ENCODE measurements around the gene UIMC1. TPM values are rescaled to one million over a fixed set of nuclear protein-coding genes. Genes with fewer than 3 reads are reported as not detected.

Gene UIMC1
- total RNA-seq, 1 donor from 2014 or later: 34.2 TPM

GRCh38 chr5:176888865-176889165 is 117.8 kb downstream of the UIMC1 start:
- Mint-ChIP-seq H3K4me1 (ENCODE audit: low read depth) (peaks cover 6% of the 10 kb centered on the region), H3K9me3 (ENCODE audit: low read depth) (no peaks in the 10 kb centered on the region), H3K27ac (ENCODE audit: unreplicated experiment) (no peak overlapping the region), H3K4me3 (ENCODE audit: unreplicated experiment) (no peak overlapping the region), H3K27me3 (ENCODE audit: low read depth) (peaks cover 24% of the 10 kb centered on the region), H3K36me3 (ENCODE audit: low read depth) (no peaks in the 10 kb centered on the region)
- no peak for DNase-seq (ENCODE audit: low spot score)
- TF ChIP-seq, protein P1, sequence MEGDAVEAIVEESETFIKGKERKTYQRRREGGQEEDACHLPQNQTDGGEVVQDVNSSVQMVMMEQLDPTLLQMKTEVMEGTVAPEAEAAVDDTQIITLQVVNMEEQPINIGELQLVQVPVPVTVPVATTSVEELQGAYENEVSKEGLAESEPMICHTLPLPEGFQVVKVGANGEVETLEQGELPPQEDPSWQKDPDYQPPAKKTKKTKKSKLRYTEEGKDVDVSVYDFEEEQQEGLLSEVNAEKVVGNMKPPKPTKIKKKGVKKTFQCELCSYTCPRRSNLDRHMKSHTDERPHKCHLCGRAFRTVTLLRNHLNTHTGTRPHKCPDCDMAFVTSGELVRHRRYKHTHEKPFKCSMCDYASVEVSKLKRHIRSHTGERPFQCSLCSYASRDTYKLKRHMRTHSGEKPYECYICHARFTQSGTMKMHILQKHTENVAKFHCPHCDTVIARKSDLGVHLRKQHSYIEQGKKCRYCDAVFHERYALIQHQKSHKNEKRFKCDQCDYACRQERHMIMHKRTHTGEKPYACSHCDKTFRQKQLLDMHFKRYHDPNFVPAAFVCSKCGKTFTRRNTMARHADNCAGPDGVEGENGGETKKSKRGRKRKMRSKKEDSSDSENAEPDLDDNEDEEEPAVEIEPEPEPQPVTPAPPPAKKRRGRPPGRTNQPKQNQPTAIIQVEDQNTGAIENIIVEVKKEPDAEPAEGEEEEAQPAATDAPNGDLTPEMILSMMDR (IDR thresholded peaks at IDR 0.05): no peak

DNA sequence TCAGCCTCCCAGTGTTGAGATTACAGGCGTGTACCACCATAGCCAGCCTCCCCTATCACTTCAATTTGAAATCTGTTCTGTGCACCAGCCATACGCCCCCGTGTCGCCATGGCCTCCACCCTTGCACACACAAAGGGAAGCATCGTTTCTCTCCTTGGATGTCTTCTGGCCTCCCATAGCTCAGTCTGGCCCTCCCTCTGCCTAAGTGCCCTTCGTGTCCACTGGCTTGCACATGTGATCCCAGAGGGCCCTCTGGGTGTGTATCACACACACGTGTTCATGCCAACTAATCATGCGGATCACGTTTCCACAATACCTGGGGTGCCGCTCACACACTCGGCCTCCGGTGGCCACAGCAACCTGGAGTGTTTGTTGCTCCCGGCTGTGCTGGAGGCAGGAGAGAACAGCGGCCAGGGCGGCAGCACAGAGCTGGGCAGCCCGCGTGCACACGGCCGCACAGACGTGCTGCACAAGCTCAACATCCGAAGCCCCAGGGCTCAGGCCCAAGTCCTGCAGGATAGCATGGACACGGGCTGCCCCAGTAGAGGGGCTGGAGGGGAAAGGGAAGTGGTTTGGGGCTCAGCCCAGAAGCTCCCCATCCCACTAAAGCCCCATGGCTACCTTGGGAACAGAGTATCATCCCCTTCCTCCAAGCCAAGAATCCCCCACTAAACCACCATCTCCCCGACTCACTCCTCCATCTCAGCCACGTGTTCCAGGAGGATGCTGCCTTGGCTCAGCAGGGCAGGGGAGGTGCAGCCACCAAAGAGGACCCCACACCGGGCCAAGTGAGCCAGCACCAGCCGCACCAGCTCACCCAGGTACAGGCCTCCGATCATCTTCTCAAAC is 118.3 kb downstream of the UIMC1 start:
- H3K9me3 Mint-ChIP-seq (ENCODE audit: low read depth): no peaks in the 10 kb centered on the region
- DNase-seq (ENCODE audit: low spot score): no peak
- no peak overlapping the region for H3K4me3 Mint-ChIP-seq (ENCODE audit: unreplicated experiment)
- peaks cover 24% of the 10 kb centered on the region for H3K27me3 Mint-ChIP-seq (ENCODE audit: low read depth)
- no peaks in the 10 kb centered on the region for H3K36me3 Mint-ChIP-seq (ENCODE audit: low read depth)
- TF ChIP-seq, protein P1 (IDR thresholded peaks at IDR 0.05): no peak
- peaks cover 6% of the 10 kb centered on the region for H3K4me1 Mint-ChIP-seq (ENCODE audit: low read depth)
- H3K27ac Mint-ChIP-seq (ENCODE audit: unreplicated experiment): no peak overlapping the region

- Mint-ChIP-seq H3K4me3 (ENCODE audit: unreplicated experiment) (no peak overlapping the region), H3K27me3 (ENCODE audit: low read depth) (peaks cover 30% of the 10 kb centered on the region), H3K9me3 (ENCODE audit: low read depth) (no peaks in the 10 kb centered on the region), H3K4me1 (ENCODE audit: low read depth) (peaks cover 6% of the 10 kb centered on the region), H3K27ac (ENCODE audit: unreplicated experiment) (no peak overlapping the region), H3K36me3 (ENCODE audit: low read depth) (no peaks in the 10 kb centered on the region)
- TF ChIP-seq, protein P1 (IDR thresholded peaks at IDR 0.05): no peak
- DNase-seq (ENCODE audit: low spot score): no peak
Observed at GRCh38 chr5:176887252-176887849, 119.2 kb downstream of the UIMC1 start.

DNA sequence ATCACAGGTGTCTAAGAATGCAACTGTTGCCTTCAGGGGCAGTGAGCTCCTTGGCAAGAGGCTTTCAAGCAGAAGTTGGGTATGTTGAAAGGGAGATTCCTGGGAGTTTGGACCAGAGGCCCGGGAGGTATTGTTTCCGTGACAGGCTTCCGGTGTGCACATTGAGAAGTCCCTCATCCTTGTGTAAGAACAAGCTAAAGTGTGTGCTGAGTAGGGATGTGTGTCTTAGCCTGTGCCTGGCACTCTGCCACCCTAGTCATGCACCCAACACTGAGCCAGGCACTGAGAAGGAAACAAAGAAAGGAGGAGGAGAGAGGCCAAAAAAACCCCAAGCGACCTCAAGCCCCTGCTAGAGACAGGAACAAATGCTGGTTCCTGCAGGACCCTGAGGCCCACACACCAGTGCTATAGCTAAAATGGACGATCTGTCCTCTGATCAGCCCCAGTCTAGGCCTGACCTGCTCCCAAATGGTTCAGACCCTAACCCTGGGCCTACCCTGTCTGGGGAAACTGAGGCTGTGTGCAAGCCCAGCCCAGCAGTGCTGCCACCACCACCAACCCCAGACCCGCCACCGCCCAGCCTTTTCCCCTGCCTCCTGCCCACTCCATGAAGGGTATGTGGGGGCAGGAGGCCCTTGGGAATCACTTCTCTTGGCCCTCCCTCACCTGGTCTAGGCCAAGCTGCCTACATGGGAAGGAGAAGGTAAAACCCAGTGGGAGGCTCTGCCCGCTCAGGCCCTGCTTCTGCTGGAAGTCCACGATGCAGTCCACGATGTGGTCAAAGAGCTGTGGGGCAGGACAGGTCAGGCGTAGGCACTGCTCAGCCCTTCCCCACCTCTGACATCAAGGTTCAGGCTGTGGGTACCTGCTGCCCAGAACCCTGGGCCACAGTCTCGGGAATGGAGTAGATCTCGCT is 120.0 kb downstream of the UIMC1 start:
- Mint-ChIP-seq H3K9me3 (ENCODE audit: low read depth) (no peaks in the 10 kb centered on the region), H3K27ac (ENCODE audit: unreplicated experiment) (no peak overlapping the region), H3K4me3 (ENCODE audit: unreplicated experiment) (no peak overlapping the region), H3K27me3 (ENCODE audit: low read depth) (peaks cover 25% of the 10 kb centered on the region), H3K4me1 (ENCODE audit: low read depth) (peaks cover 6% of the 10 kb centered on the region), H3K36me3 (ENCODE audit: low read depth) (no peaks in the 10 kb centered on the region)
- no peak for DNase-seq (ENCODE audit: low spot score)
- TF ChIP-seq, protein P1 (IDR thresholded peaks at IDR 0.05): no peak

DNA sequence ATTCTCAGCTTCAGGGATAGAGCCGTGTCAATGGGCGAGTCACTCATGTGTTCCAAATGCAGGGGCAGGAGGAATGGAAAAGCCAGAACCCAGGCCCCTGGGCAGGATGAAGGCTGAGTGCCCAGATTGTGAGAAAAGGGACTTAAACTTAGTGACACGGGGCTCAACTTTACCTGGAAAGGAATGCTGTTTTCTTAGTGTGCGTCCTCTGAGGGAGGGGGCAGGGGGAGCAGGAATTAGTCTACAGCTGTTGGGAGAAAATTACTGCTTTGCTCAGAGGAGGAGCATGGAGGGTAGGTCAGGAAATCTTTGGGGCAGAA is 122.0 kb downstream of the UIMC1 start:
- Mint-ChIP-seq H3K27me3 (ENCODE audit: low read depth) (peaks cover 15% of the 10 kb centered on the region), H3K4me1 (ENCODE audit: low read depth) (peaks cover 6% of the 10 kb centered on the region), H3K9me3 (ENCODE audit: low read depth) (no peaks in the 10 kb centered on the region), H3K4me3 (ENCODE audit: unreplicated experiment) (no peak overlapping the region), H3K27ac (ENCODE audit: unreplicated experiment) (no peak overlapping the region), H3K36me3 (ENCODE audit: low read depth) (no peaks in the 10 kb centered on the region)
- TF ChIP-seq, protein P1 (IDR thresholded peaks at IDR 0.05): no peak
- DNase-seq (ENCODE audit: low spot score): no peak

Measured in chondrocyte (in vitro differentiated cells).